ENCODE data around the gene FAR2.

DNA sequence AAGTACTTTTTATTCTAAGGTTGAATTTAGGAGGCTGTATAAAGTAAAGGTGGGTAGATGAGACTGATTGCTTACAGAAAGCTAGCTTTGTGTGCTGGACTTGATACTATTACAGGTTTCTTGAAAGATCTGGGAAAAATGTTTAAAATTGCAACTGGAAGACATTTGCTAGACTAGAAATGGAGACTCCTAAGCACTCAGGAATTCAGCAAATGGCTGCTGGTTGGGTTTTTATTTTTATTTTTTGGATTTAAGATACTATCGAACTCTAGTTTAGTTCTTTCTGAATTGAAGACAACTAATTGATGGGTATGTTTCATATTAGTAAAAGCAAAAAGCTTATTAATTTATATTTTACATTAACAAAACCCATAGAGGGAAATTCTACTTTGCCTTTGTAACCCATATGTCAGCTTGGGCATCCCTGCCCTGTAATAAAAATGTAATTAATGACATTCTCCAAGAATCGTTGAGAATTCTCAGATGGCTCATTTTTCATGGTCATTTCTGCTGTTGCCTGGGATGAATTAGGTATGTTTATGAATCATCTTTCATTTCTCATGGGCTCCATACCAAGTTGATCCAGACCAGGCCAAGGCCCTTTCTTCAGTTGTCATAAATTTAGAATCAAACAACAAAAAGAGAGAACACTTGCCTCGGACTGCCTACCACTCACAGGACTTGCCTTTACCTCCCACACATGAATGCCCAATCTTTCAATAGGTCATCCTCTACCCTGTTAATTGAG, 129.8 kb downstream of the FAR2 start:
- TF ChIP-seq, protein P1, sequence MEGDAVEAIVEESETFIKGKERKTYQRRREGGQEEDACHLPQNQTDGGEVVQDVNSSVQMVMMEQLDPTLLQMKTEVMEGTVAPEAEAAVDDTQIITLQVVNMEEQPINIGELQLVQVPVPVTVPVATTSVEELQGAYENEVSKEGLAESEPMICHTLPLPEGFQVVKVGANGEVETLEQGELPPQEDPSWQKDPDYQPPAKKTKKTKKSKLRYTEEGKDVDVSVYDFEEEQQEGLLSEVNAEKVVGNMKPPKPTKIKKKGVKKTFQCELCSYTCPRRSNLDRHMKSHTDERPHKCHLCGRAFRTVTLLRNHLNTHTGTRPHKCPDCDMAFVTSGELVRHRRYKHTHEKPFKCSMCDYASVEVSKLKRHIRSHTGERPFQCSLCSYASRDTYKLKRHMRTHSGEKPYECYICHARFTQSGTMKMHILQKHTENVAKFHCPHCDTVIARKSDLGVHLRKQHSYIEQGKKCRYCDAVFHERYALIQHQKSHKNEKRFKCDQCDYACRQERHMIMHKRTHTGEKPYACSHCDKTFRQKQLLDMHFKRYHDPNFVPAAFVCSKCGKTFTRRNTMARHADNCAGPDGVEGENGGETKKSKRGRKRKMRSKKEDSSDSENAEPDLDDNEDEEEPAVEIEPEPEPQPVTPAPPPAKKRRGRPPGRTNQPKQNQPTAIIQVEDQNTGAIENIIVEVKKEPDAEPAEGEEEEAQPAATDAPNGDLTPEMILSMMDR (IDR thresholded peaks at IDR 0.05) = no peak
- TF ChIP-seq POLR2A (IDR thresholded peaks at IDR 0.05) = no peak
